Measurements from ENCODE around the gene IL17D.
A peak's percentile ranks its signal among the peaks of the same experiment; 100 is the strongest.

IL17D gene

DNA sequence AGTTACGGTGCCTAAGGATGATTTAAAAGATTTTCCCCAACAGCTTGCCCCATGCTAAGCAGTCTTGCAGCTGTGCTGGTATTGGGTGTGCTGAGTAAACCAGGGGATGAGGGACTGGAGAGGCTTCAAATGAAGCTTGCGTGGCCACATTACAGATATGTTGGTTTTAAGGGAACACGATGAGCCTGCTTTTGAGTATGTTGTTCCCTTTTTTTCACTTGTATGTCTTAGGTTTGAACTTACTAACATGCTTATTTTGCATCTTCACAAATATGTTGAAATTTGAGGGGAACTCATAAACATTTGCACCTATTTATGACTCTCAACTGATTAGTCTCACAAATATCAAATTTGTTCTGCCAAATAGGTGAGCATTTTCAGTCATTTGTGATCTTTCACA is 2.0 kb upstream of the IL17D start:
- Histone ChIP-seq H3K4me3 (ENCODE audit: insufficient read depth, low read length, poor library complexity, severe bottlenecking) (no peak overlapping the region), H3K9me3 (ENCODE audit: insufficient read depth, low read length) (no peaks in the 10 kb centered on the region), H3K4me2 (ENCODE audit: low read depth, low read length, poor library complexity, severe bottlenecking) (no peak overlapping the region)

DNA sequence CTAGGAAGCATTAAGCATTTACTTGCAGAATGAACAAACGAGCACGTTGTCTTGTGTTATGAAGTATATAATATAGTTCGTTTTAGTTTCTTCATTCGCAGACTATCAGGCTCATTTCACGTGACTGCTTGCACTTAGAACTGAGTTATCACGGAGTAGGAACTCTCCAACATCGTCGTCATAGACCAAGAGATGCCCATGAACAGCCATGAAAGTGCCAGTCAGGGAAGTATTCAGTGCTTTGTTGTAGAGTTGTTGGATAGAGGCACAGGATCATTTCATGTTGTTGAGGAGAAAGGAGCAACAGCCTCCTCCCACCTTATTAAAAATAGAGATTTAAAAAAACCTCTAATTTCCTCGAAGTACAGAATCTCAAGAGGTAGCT is 977 bp upstream of the IL17D start:
- H3K9me3 ChIP-seq (ENCODE audit: insufficient read depth, low read length) = no peaks in the 10 kb centered on the region
- H2AFZ ChIP-seq (ENCODE audit: low read depth, low read length, severe bottlenecking) = peak overlapping the region; percentile 92
- H3K4me3 ChIP-seq (ENCODE audit: insufficient read depth, low read length, poor library complexity, severe bottlenecking) = peak overlapping the region; percentile 75
- H3F3A ChIP-seq (ENCODE audit: insufficient read depth) = no peaks in the 10 kb centered on the region
- H3K9me2 ChIP-seq (replicated peaks; ENCODE audit: insufficient read depth, low read length) = no peaks in the 10 kb centered on the region
- H3K27me3 ChIP-seq (ENCODE audit: low read length) = no peaks in the 10 kb centered on the region
- no peaks in the 10 kb centered on the region for H4K20me1 ChIP-seq (ENCODE audit: low read depth, low read length)
- no peak overlapping the region for H3K27ac ChIP-seq (ENCODE audit: low read depth, low read length)
- peak overlapping the region; percentile 89 for H3K4me2 ChIP-seq (ENCODE audit: low read depth, low read length, poor library complexity, severe bottlenecking)
- H3K36me3 ChIP-seq (ENCODE audit: low read length) = no peaks in the 10 kb centered on the region
- H3K9ac ChIP-seq (ENCODE audit: low read length) = peak overlapping the region; percentile 63
- TF ChIP-seq CTCF (IDR thresholded peaks at IDR 0.05; ENCODE audit: insufficient read depth, low read length, poor library complexity, severe bottlenecking) = no peak
- TF ChIP-seq EZH2phosphoT487 (conservative IDR thresholded peaks at IDR 0.05; ENCODE audit: low read length) = no peak
- H3K79me2 ChIP-seq (ENCODE audit: insufficient read depth, low read length) = no peaks in the 10 kb centered on the region

More for the DNA sequence above, 2.0 kb upstream of the IL17D start:
- Histone ChIP-seq H3F3A (ENCODE audit: insufficient read depth) (no peaks in the 10 kb centered on the region), H2AFZ (ENCODE audit: low read depth, low read length, severe bottlenecking) (no peak overlapping the region), H3K9ac (ENCODE audit: low read length) (no peak overlapping the region), H3K27ac (ENCODE audit: low read depth, low read length) (no peak overlapping the region), H3K27me3 (ENCODE audit: low read length) (no peaks in the 10 kb centered on the region), H3K36me3 (ENCODE audit: low read length) (no peaks in the 10 kb centered on the region), H3K79me2 (ENCODE audit: insufficient read depth, low read length) (no peaks in the 10 kb centered on the region), H4K20me1 (ENCODE audit: low read depth, low read length) (no peaks in the 10 kb centered on the region), H3K9me2 (replicated peaks; ENCODE audit: insufficient read depth, low read length) (no peaks in the 10 kb centered on the region)
- TF ChIP-seq CTCF (IDR thresholded peaks at IDR 0.05; ENCODE audit: insufficient read depth, low read length, poor library complexity, severe bottlenecking) = no peak
- no peak for TF ChIP-seq EZH2phosphoT487 (conservative IDR thresholded peaks at IDR 0.05; ENCODE audit: low read length)

- Histone ChIP-seq H3K79me2 (ENCODE audit: insufficient read depth, low read length) (no peaks in the 10 kb centered on the region), H3K27ac (ENCODE audit: low read depth, low read length) (no peak overlapping the region), H3K36me3 (ENCODE audit: low read length) (no peaks in the 10 kb centered on the region), H3K9me2 (replicated peaks; ENCODE audit: insufficient read depth, low read length) (no peaks in the 10 kb centered on the region), H4K20me1 (ENCODE audit: low read depth, low read length) (no peaks in the 10 kb centered on the region), H3K4me3 (ENCODE audit: insufficient read depth, low read length, poor library complexity, severe bottlenecking) (no peak overlapping the region), H3K9me3 (ENCODE audit: insufficient read depth, low read length) (no peaks in the 10 kb centered on the region), H3F3A (ENCODE audit: insufficient read depth) (no peaks in the 10 kb centered on the region), H3K4me2 (ENCODE audit: low read depth, low read length, poor library complexity, severe bottlenecking) (peak overlapping the region; percentile 19), H3K27me3 (ENCODE audit: low read length) (no peaks in the 10 kb centered on the region), H3K9ac (ENCODE audit: low read length) (no peak overlapping the region), H2AFZ (ENCODE audit: low read depth, low read length, severe bottlenecking) (no peak overlapping the region)
- TF ChIP-seq EZH2phosphoT487 (conservative IDR thresholded peaks at IDR 0.05; ENCODE audit: low read length) (no peak), CTCF (IDR thresholded peaks at IDR 0.05; ENCODE audit: insufficient read depth, low read length, poor library complexity, severe bottlenecking) (peak; percentile 18)
These were observed 420 bp downstream of the IL17D start for GRCh38 chr13:20703780-20704458.

All from SU-DHL-6 (cell line).